H1 (cell line): ENCODE results near the gene RPS6KC1. TPM values are rescaled to one million over a fixed set of nuclear protein-coding genes. Genes with fewer than 3 reads are reported as not detected.

Source experiments
- CTCF ChIA-PET: fragments of 300-600 bp; sonication (Branson Sonifier 250); formaldehyde crosslinking; loops from one replicate; lab custom pipeline; 2021; ENCODE audit not compliant: partially characterized antibody; lab: Charles Lee
- POLR2A ChIA-PET: fragments of 300-600 bp; sonication (Branson Sonifier 250); formaldehyde crosslinking; loops from one replicate; lab custom pipeline; 2021; ENCODE audit warnings: inconsistent platforms; ENCODE audit not compliant: partially characterized antibody; lab: Charles Lee
- DNase-seq, 2 experiments: peaks; one replicate each; pipeline versions ENCODE4 v3.0.0 to v3.0.0-alpha.2; 2010 to 2022; ENCODE audit warnings: low spot score in 2 of 2, low read depth in 1 of 2, mixed read lengths in 1 of 2
- FAIRE-seq: peaks from 2 replicates; lab custom pipeline; 2011; peaks lifted over from hg19 to GRCh38; lab: Jason Lieb, UNC
- H2AFZ ChIP-seq: 2 replicates; pipeline ENCODE4 v1.8.1; 2012; ENCODE audit warnings: low read length, inconsistent platforms
- H2AK5ac ChIP-seq: 2 replicates; pipeline ENCODE4 v1.6.1; 2013; ENCODE audit warnings: low read depth, low read length
- H2BK120ac ChIP-seq: replicated peaks from 2 replicates; pipeline ENCODE3; 2013; ENCODE audit warnings: low read depth, low read length, inconsistent platforms
- H2BK12ac ChIP-seq: 2 replicates; pipeline ENCODE4 v1.6.1; 2013; ENCODE audit warnings: low read depth, low read length
- H2BK15ac ChIP-seq: 2 replicates; pipeline ENCODE4 v1.6.1; 2013; ENCODE audit warnings: low read length
- H2BK20ac ChIP-seq: 2 replicates; pipeline ENCODE4 v1.6.1; 2013; ENCODE audit warnings: low read length
- H2BK5ac ChIP-seq: 2 replicates; pipeline ENCODE4 v1.6.1; 2013; ENCODE audit warnings: low read depth, low read length
- H3K14ac ChIP-seq: 2 replicates; pipeline ENCODE4 v1.6.1; 2013; ENCODE audit warnings: inconsistent platforms; ENCODE audit not compliant: insufficient read length
- H3K18ac ChIP-seq: 2 replicates; pipeline ENCODE4 v1.6.1; 2013; ENCODE audit warnings: low read length; ENCODE audit errors: extremely low read depth
- H3K23ac ChIP-seq: 2 replicates; pipeline ENCODE4 v1.6.1; 2013; ENCODE audit warnings: inconsistent platforms; ENCODE audit not compliant: insufficient read length
- H3K23me2 ChIP-seq: 2 replicates; pipeline ENCODE4 v1.6.1; 2013; ENCODE audit warnings: low read depth, low read length
- H3K27ac ChIP-seq: 2 replicates; pipeline ENCODE4 v1.6.1; 2011; ENCODE audit warnings: low read depth, low read length, inconsistent platforms
- H3K27me3 ChIP-seq, 4 experiments: replicated peaks in 1 of 4; 1 replicate in 1 of 4; 2 replicates in 3 of 4; pipeline versions ENCODE4 v1.6.1 to v1.8.1; 2011 to 2013; ENCODE audit warnings: low read length in 3 of 4, mild to moderate bottlenecking in 3 of 4, inconsistent platforms in 2 of 4, mixed read lengths in 2 of 4, moderate library complexity in 1 of 4; ENCODE audit not compliant: control insufficient read depth in 3 of 4, insufficient read depth in 3 of 4; ENCODE audit errors: extremely low read depth in 1 of 4
- H3K36me3 ChIP-seq, 4 experiments: 2 replicates each; pipeline versions ENCODE4 v1.6.1 to v1.8.1; 2011 to 2013; ENCODE audit warnings: mild to moderate bottlenecking in 4 of 4, low read length in 3 of 4, moderate library complexity in 2 of 4, control low read depth in 1 of 4, inconsistent platforms in 1 of 4; ENCODE audit not compliant: insufficient read depth in 4 of 4, control insufficient read depth in 2 of 4
- H3K4ac ChIP-seq: replicated peaks from 2 replicates; pipeline ENCODE3; 2013; ENCODE audit warnings: low read length, low read depth, mixed read lengths, inconsistent platforms; ENCODE audit not compliant: insufficient read length
- H3K4me1 ChIP-seq, 4 experiments: replicated peaks in 1 of 4; 1 replicate in 1 of 4; 2 replicates in 3 of 4; pipeline versions ENCODE4 v1.6.1 to v1.8.1; 2011 to 2013; ENCODE audit warnings: low read length in 3 of 4, inconsistent platforms in 2 of 4, mixed read lengths in 1 of 4; ENCODE audit not compliant: insufficient read depth in 4 of 4, control insufficient read depth in 3 of 4
- H3K4me2 ChIP-seq, 2 experiments: 2 replicates each; pipeline versions ENCODE4 v1.6.1 to v1.8.1; 2011 to 2013; ENCODE audit warnings: low read depth in 2 of 2, low read length in 2 of 2, control low read depth in 1 of 2, inconsistent platforms in 1 of 2, mild to moderate bottlenecking in 1 of 2; ENCODE audit not compliant: insufficient read depth in 1 of 2
- H3K4me3 ChIP-seq, 4 experiments: fragments of 200-600, 300-600 bp in 1 of 4; sonication (generic), shearing (Covaris generic), sonication (Bioruptor Twin) in 1 of 4; 2 replicates each; pipeline versions ENCODE4 v1.5.1 to v1.8.1; 2011 to 2016; ENCODE audit warnings: low read length in 4 of 4, low read depth in 3 of 4, control low read depth in 2 of 4, inconsistent platforms in 2 of 4, mild to moderate bottlenecking in 2 of 4, mixed read lengths in 1 of 4, moderate library complexity in 1 of 4; ENCODE audit not compliant: insufficient read depth in 2 of 4; ENCODE audit errors: extremely low read depth in 1 of 4
- H3K56ac ChIP-seq: replicated peaks from 2 replicates; pipeline ENCODE3; 2013; ENCODE audit warnings: low read depth, mild to moderate bottlenecking, mixed read lengths, low read length, inconsistent platforms; ENCODE audit not compliant: insufficient read length
- H3K79me1 ChIP-seq: 2 replicates; pipeline ENCODE4 v1.6.1; 2013; ENCODE audit warnings: low read depth, low read length, control low read depth
- H3K79me2 ChIP-seq, 2 experiments: 2 replicates each; pipeline versions ENCODE4 v1.6.1 to v1.8.1; 2012 to 2013; ENCODE audit warnings: low read length in 2 of 2, mild to moderate bottlenecking in 2 of 2, inconsistent platforms in 1 of 2; ENCODE audit not compliant: insufficient read depth in 2 of 2, control insufficient read depth in 1 of 2
- H3K9ac ChIP-seq, 4 experiments: replicated peaks in 1 of 4; 1 replicate in 1 of 4; 2 replicates in 3 of 4; pipeline versions ENCODE4 v1.6.1 to v1.8.1; 2011 to 2013; ENCODE audit warnings: low read depth in 3 of 4, low read length in 3 of 4, control low read depth in 2 of 4, mild to moderate bottlenecking in 2 of 4, moderate library complexity in 2 of 4, inconsistent platforms in 1 of 4; ENCODE audit errors: extremely low read depth in 1 of 4
- H3K9me3 ChIP-seq, 2 experiments: 2 replicates each; pipeline versions ENCODE4 v1.6.1 to v1.8.1; 2012 to 2013; ENCODE audit warnings: mild to moderate bottlenecking in 2 of 2, moderate library complexity in 2 of 2, control low read depth in 1 of 2, inconsistent platforms in 1 of 2, low read depth in 1 of 2, low read length in 1 of 2, mixed read lengths in 1 of 2; ENCODE audit not compliant: insufficient read depth in 2 of 2
- H4K20me1 ChIP-seq, 2 experiments: replicated peaks in 1 of 2; 2 replicates each; pipeline versions ENCODE3 to v1.8.1; 2011 to 2013; ENCODE audit warnings: inconsistent platforms in 2 of 2, low read length in 2 of 2, mild to moderate bottlenecking in 1 of 2; ENCODE audit not compliant: insufficient read depth in 2 of 2, control insufficient read depth in 1 of 2
- H4K5ac ChIP-seq: 2 replicates; pipeline ENCODE4 v1.6.1; 2013; ENCODE audit warnings: low read length, low read depth, mixed read lengths, inconsistent platforms; ENCODE audit not compliant: insufficient read length
- H4K8ac ChIP-seq: 2 replicates; pipeline ENCODE4 v1.8.0; 2013; ENCODE audit warnings: mild to moderate bottlenecking, moderate library complexity, low read length, inconsistent platforms; ENCODE audit not compliant: insufficient read depth; ENCODE audit errors: extremely low read depth
- H4K91ac ChIP-seq: replicated peaks from 2 replicates; pipeline ENCODE3; 2013; ENCODE audit warnings: low read length, mixed read lengths, inconsistent platforms; ENCODE audit not compliant: insufficient read length
- BRCA1 ChIP-seq: IDR thresholded peaks from 2 replicates; pipeline ENCODE4 v1.6.1; 2012; ENCODE audit warnings: low read depth, low read length, improper control_type of control experiment
- CHD2 ChIP-seq: IDR thresholded peaks from 2 replicates; pipeline ENCODE4 v1.6.1; 2012; ENCODE audit warnings: low read length, improper control_type of control experiment
- E2F6 ChIP-seq: IDR thresholded peaks from 2 replicates; pipeline ENCODE4 v1.6.1; 2012; ENCODE audit warnings: inconsistent platforms
- EZH2 ChIP-seq: fragments of 200-600 bp; sonication (generic); IDR thresholded peaks from 2 replicates; pipeline ENCODE4 v1.7.1; 2012; ENCODE audit warnings: low read depth, mild to moderate bottlenecking, moderate library complexity, low read length, inconsistent platforms; ENCODE audit not compliant: severe bottlenecking
- GABPA ChIP-seq: IDR thresholded peaks from 2 replicates; pipeline ENCODE4 v1.6.1; 2011; ENCODE audit warnings: mild to moderate bottlenecking, low read length, moderate library complexity, borderline replicate concordance; ENCODE audit not compliant: insufficient read depth
- KDM1A ChIP-seq: fragments of 200-600, 300-600 bp; sonication (generic); IDR thresholded peaks from 2 replicates; pipeline ENCODE4 v1.7.1; 2016; ENCODE audit warnings: mild to moderate bottlenecking, low read length, borderline replicate concordance
- KDM4A ChIP-seq: IDR thresholded peaks from one replicate; pipeline ENCODE4 v1.7.1; 2012; ENCODE audit warnings: low read depth, mild to moderate bottlenecking, moderate library complexity, low read length, inconsistent platforms; ENCODE audit not compliant: severe bottlenecking
- MAFK ChIP-seq: IDR thresholded peaks from 2 replicates; pipeline ENCODE4 v1.6.1; 2012; ENCODE audit warnings: low read depth, mild to moderate bottlenecking, improper control_type of control experiment, low read length
- RFX5 ChIP-seq: IDR thresholded peaks from 2 replicates; pipeline ENCODE4 v1.6.1; 2011; ENCODE audit warnings: low read depth, low read length, improper control_type of control experiment, borderline replicate concordance
- SIN3A ChIP-seq, 2 experiments: IDR thresholded peaks in 1 of 2; conservative IDR thresholded peaks in 1 of 2; 2 replicates each; pipeline ENCODE4 v1.6.1; 2011 to 2012; ENCODE audit warnings: low read length in 2 of 2, improper control_type of control experiment in 1 of 2, low read depth in 1 of 2, mild to moderate bottlenecking in 1 of 2
- SP1 ChIP-seq: IDR thresholded peaks from 2 replicates; pipeline ENCODE4 v1.6.1; 2011; ENCODE audit warnings: low read depth, low read length
- SRF ChIP-seq: IDR thresholded peaks from 2 replicates; pipeline ENCODE4 v1.6.1; 2011; ENCODE audit warnings: mild to moderate bottlenecking, low read depth, low read length, moderate library complexity
- SUZ12 ChIP-seq: fragments of 200-600 bp; sonication (generic); IDR thresholded peaks from 2 replicates; pipeline ENCODE4 v1.6.1; 2012; ENCODE audit warnings: mild to moderate bottlenecking, inconsistent platforms, low read length, moderate library complexity, mixed read lengths
- TAF1 ChIP-seq: IDR thresholded peaks from 2 replicates; pipeline ENCODE4 v1.6.1; 2011; ENCODE audit warnings: mild to moderate bottlenecking, low read depth, low read length
- TBP ChIP-seq: IDR thresholded peaks from 2 replicates; pipeline ENCODE4 v1.6.1; 2011; ENCODE audit warnings: low read depth, low read length, improper control_type of control experiment
- polyA plus RNA-seq, 7 experiments: library from polyadenylated mRNA; depleted of rRNA in 3 of 7; stranded (reverse) in 5 of 7; unstranded in 2 of 7; fragments of >200 nt in 5 of 7; fragments of 200-250 nt in 2 of 7; gene quantifications; 1 replicate in 5 of 7; 2 replicates in 1 of 7; 4 replicates in 1 of 7; pipeline versions ENCODE4 v1.2.1 to v1.2.3, GENCODE V29; 2011 to 2013; ENCODE audit warnings: missing spikeins in 2 of 7, mixed read lengths in 2 of 7
- total RNA-seq: library from RNA; stranded (reverse); fragmentation: NEBNext Ultra II Directional; extraction: Animal tissue kit (Norgen Biotek cat#: 25700); gene quantifications from 2 replicates; pipeline ENCODE4 v1.2.1, GENCODE V29; 2021

The RPS6KC1 gene
- total and polyA plus RNA-seq, 2 of the 8 experiments (the other 6 are each of a cell fraction or from before 2014, with no cell fraction given): 4.9 to 17.6 TPM

DNA sequence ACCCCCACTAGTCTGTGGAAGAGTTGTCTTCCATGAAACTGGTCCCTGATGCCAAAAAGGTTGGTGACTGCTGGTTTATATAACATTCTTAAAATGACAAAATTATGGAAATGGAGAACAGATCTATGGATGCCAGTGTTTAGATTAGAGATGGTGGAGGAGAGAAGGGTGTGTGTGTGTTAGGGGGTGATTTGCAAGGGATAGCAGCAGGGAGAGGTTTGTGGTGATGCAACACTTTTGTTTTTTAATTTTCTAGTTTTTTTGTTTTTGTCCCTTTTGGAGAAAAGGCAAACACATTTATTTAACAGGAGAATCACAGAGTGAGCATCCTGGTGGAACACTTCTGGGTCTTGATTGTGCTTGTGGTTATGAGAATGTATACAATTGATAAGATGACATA is 143.8 kb downstream of the RPS6KC1 start:
- Histone ChIP-seq H3K4ac (no peak overlapping the region), H2BK12ac (no peak overlapping the region), H3K79me1 (no peaks in the 10 kb centered on the region; the same call in 1 of the 2 replicates), H2BK20ac (no peak overlapping the region), H2BK15ac (no peak overlapping the region), H3K79me2 (no peaks in the 10 kb centered on the region), H3K27me3 (no peaks in the 10 kb centered on the region), H3K36me3 (no peaks in the 10 kb centered on the region), H3K14ac (no peak overlapping the region), H3K56ac (no peak overlapping the region), H3K23me2 (no peaks in the 10 kb centered on the region), H2BK120ac (no peak overlapping the region), H2AK5ac (no peak overlapping the region), H3K4me1 (peaks cover 0 to 3% (median 0%) of the 10 kb centered on the region in 4 experiments; a peak in 1 of 7 replicates), H3K27ac (no peak overlapping the region), H3K4me3 (no peak overlapping the region), H3K4me2 (no peak overlapping the region), H4K5ac (no peak overlapping the region), H2BK5ac (no peak overlapping the region), H3K9me3 (0 out of 4 replicates have a peak, but pooled peaks cover 0 to 2% of the 10 kb centered on the region in 2 experiments), H2AFZ (no peak overlapping the region), H3K18ac (no peak overlapping the region), H4K91ac (no peak overlapping the region), H4K20me1 (no peaks in the 10 kb centered on the region), H3K9ac (no peak overlapping the region), H3K23ac (no peak overlapping the region), H4K8ac (no peak overlapping the region)
- FAIRE-seq (no peak), DNase-seq (no peak)
- CTCF ChIA-PET: no interaction called here
- POLR2A ChIA-PET: interaction anchor here (0.6 kb wide), 1 partner anchor 231 kb away, joined by 4 read pairs; no protein-coding TSS in a partner anchor
- TF ChIP-seq BRCA1: no peak
- no peak for TF ChIP-seq GABPA
- no peak for TF ChIP-seq TBP
- no peak for TF ChIP-seq KDM1A
- TF ChIP-seq KDM4A: no peak
- no peak for TF ChIP-seq E2F6
- no peak for TF ChIP-seq SIN3A (conservative IDR thresholded peaks at IDR 0.05 in 1 of 2, IDR thresholded peaks at IDR 0.05 in 1 of 2; ENCODE audit: low read depth in 1 of 2, low read length in 2 of 2)
- TF ChIP-seq CHD2: no peak
- no peak for TF ChIP-seq SP1
- TF ChIP-seq RFX5: no peak
- no peak for TF ChIP-seq EZH2
- TF ChIP-seq TAF1: no peak
- no peak for TF ChIP-seq SUZ12
- no peak for TF ChIP-seq MAFK
- TF ChIP-seq SRF: no peak
